ENCODE results near the gene VPS26C.

The VPS26C gene

GRCh38 chr21:37186983-37187382, 80.2 kb downstream of the VPS26C start:
- H3K4me3 ChIP-seq (ENCODE audit: low read depth, low read length), result no peak overlapping the region
- in situ Hi-C loops (cut with HindIII; ENCODE audit: low sequenced_read_pairs), result no loop called here
- TF ChIP-seq CTCF (IDR thresholded peaks at IDR 0.05; ENCODE audit: low read depth, low read length), result no peak
- no peak for DNase-seq (ENCODE audit: low read depth, low spot score)

GRCh38 chr21:37184784-37185593, 82.1 kb downstream of the VPS26C start:
- in situ Hi-C loops (cut with HindIII; ENCODE audit: low sequenced_read_pairs), result no loop called here
- DNase-seq (ENCODE audit: low read depth, low spot score), result no peak
- H3K4me3 ChIP-seq (ENCODE audit: low read depth, low read length), result no peak overlapping the region
- TF ChIP-seq CTCF (IDR thresholded peaks at IDR 0.05; ENCODE audit: low read depth, low read length), result no peak

GRCh38 chr21:37183749-37184148, 83.4 kb downstream of the VPS26C start:
- DNase-seq (ENCODE audit: low read depth, low spot score), result no peak
- in situ Hi-C loops (cut with HindIII; ENCODE audit: low sequenced_read_pairs), result no loop called here
- TF ChIP-seq CTCF (IDR thresholded peaks at IDR 0.05; ENCODE audit: low read depth, low read length), result no peak
- H3K4me3 ChIP-seq (ENCODE audit: low read depth, low read length), result no peak overlapping the region

- no peak overlapping the region for H3K4me3 ChIP-seq (ENCODE audit: low read depth, low read length)
- DNase-seq (ENCODE audit: low read depth, low spot score), result no peak
- in situ Hi-C loops (cut with HindIII; ENCODE audit: low sequenced_read_pairs), result no loop called here
- no peak for TF ChIP-seq CTCF (IDR thresholded peaks at IDR 0.05; ENCODE audit: low read depth, low read length)
Observed at GRCh38 chr21:37182222-37182621, 84.9 kb downstream of the VPS26C start.

GRCh38 chr21:37181059-37181458, 86.1 kb downstream of the VPS26C start:
- no peak for DNase-seq (ENCODE audit: low read depth, low spot score)
- TF ChIP-seq CTCF (IDR thresholded peaks at IDR 0.05; ENCODE audit: low read depth, low read length), result no peak
- H3K4me3 ChIP-seq (ENCODE audit: low read depth, low read length), result no peak overlapping the region
- in situ Hi-C loops (cut with HindIII; ENCODE audit: low sequenced_read_pairs), result no loop called here

- no peak overlapping the region for H3K4me3 ChIP-seq (ENCODE audit: low read depth, low read length)
- TF ChIP-seq CTCF (IDR thresholded peaks at IDR 0.05; ENCODE audit: low read depth, low read length), result no peak
- DNase-seq (ENCODE audit: low read depth, low spot score), result no peak
- in situ Hi-C loops (cut with HindIII; ENCODE audit: low sequenced_read_pairs), result no loop called here
Observed at GRCh38 chr21:37176716-37177115, 90.4 kb downstream of the VPS26C start.
